GM19025 (cell line): ENCODE measurements around the gene ARMC9.

Experiments used
- ATAC-seq: cut with Tn5 transposase; IDR thresholded peaks from one replicate; pipeline ENCODE4 v1.9.1; 2021; ENCODE audit warnings: mild to moderate bottlenecking, low read depth, moderate library complexity; ENCODE audit not compliant: unreplicated experiment

Gene ARMC9

GRCh38 chr2:231200805-231201474 lies 2.5 kb downstream of the ARMC9 start:
- no peak for ATAC-seq

DNA sequence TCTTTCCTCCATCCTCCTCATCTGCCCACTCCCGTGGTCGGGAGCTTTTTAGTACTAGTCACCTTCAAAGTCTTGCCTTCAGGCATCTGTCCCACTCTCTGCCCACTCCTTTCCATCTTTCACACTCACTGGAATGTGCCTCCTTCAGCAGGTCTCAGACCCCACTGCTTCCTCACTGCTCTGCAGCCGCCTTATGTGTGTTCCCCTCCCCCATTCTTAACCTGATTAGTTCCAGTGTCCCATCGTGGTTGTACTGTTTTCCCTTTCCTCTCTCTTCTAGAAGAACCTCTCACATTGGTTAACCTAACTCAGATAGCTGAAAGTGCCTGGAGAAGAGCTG lies 3.0 kb downstream of the ARMC9 start:
- ATAC-seq = no peak

DNA sequence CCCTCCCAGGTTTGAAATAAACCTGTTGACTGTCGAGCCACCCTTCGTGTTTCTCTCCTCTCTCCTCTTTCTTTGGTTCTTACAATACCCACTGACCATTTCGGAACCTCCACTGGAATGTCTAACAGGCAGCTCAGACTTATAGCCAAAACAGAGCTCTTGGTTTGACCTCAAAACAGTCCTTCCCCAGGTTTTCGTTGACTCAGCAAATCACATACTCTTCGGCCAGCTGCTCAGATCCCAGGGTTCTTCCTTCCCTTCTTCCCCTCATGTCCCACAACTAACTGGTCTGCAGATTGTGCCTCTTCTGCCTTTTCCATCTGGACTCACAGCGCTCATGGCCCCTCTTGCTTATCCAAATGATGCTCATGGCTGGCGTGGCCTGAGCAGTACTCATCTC lies 4.7 kb downstream of the ARMC9 start:
- ATAC-seq = no peak

GRCh38 chr2:231204146-231204545 lies 5.7 kb downstream of the ARMC9 start:
- ATAC-seq = no peak

DNA sequence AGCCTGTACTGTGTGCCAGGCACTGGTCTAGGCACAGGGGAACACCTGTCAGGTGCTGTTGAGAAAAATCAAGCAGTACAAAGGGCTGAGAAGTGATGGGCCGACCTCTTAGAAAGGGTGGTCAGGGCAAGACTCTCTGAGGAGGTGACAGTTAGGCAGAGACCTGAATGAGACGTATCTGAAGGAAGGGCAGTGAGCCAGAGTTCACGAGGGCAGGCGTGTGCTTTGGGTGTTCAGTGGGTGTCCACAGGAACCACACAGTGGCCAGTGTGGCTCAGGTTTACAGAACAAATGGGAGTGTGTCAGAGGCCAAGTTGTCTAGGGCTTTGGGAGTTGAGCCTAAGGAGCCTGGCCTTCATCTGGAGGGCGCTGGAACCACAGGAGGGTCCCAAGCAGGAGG lies 6.2 kb downstream of the ARMC9 start:
- no peak for ATAC-seq

DNA sequence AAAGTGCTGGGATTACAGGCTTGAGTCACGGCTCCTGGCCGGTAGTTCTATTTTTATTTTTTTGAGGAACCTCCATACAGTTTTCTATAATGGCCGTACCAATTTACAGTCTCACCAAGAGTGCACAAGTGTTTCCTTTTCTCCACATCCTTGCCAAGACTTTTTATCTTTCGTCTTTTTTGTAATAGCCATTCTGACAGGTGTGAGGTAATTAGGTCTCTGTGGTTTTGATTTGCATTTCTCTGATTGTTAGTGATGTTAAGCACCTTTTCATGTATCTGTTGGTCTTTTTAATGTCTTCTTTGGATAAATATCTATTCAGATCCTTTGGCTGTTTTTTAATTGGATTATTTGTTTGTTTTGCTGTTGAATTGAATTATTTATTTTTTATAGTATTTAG lies 9.3 kb downstream of the ARMC9 start:
- no peak for ATAC-seq

DNA sequence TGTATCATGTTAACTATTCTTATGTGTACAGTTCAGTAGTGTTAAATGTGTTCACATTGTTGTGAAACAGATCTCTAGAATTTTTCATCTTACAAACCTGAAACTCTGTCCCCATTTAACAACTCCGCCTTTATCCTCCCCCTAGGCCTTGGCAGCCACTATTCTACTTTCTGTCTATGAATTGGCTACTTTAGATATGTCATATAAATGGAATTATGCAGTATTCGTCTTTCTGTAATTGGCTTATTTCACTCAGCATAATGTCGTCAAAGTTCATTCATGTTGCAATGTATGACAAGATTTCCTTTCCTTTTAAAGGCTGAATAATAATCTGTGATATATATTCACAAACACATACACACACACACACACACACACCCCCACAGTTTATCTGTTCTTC lies 12.4 kb downstream of the ARMC9 start:
- no peak for ATAC-seq

GRCh38 chr2:231211486-231211885 lies 13.1 kb downstream of the ARMC9 start:
- ATAC-seq = no peak

GRCh38 chr2:231212329-231212845 lies 14.0 kb downstream of the ARMC9 start:
- ATAC-seq = no peak

DNA sequence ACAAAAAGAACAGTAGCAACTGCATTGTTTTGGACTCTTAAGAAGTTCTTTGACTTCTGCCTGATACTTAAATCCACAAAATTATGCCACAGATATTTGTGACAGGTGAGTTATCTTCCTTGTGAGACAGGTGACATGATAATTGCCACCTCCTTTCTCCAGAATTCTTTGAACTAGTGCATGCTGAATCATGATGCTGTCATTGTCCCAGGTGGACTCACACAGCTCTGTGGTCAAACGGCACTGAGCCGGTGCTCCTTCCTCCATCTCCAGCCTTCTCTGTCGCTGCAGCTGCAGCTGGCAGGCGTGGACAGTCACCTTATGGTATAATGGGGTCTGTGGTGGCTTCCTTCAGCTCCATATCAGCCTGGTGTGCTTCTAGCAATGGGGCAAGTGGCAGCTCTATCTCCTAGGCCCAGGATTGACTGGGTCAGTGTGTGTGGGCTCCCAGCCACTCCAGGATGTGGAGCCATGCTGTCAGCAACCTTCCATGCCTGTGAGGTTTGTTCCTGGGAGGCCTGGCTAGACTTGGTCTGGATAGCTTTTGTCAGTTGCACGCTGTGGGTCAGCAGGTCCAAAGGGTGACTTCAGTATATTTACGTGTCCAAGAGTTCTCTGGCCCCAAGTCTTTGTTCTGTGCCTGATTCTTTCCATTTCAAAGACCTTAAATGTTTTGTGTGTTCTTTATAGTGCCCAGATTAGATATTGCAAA lies 15.7 kb downstream of the ARMC9 start:
- no peak for ATAC-seq

DNA sequence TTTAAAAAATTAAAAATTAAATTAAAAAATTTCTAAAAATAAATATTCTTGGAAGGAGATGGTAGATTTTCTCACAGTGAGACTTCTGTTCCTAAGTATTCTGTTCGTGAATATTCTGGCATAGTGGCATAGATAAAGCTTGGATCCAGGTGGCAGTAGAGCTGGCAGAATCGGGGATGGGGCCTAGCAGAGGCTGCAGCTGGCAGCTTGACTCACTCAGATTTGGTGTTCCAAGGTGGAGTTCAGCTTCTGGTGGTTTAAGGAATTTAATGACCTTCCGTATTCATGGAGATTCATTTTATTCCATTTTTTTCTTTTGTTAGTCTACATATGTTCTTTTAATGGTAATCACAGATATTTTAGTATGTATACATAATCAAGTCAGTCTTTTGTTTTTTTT lies 19.9 kb downstream of the ARMC9 start:
- ATAC-seq = no peak

GRCh38 chr2:231219289-231219688 lies 20.9 kb downstream of the ARMC9 start:
- no peak for ATAC-seq

GRCh38 chr2:231221761-231222160 lies 23.3 kb downstream of the ARMC9 start:
- ATAC-seq = no peak

DNA sequence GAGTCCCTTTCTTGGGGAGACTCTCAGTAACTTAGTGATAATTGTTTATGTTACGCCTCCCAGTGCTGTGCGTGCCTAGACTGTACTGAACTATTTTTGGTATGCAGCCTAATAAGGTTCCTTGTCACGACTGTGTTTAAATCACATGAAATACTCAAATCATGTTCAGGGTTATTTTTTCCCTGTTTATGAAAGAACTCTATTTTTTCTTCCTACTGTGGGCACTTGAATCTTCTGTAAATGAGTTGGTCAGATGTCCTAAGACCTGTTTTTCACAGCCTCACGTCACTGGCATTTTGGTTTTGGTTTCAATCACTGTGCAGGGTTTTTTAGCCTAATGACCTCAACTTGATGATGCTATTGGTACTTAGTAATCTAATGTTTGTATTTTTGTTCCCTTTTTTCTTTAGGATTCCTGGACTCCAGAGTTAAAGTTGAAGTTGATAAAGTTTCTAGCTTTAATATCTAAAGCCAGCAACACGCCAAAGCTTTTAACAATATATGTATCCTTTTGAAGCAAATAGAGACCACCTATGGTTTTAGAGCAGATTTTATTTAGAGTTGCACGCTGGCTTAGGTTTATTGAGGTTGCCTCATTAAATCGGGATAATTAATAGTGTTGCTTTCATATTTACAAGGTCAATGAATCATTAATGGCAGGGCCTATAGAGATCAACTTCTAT lies 24.0 kb downstream of the ARMC9 start:
- peak; percentile 79 for ATAC-seq

- no peak for ATAC-seq
These were observed 24.6 kb downstream of the ARMC9 start for GRCh38 chr2:231223001-231223375.

GRCh38 chr2:231223458-231223976 lies 25.1 kb downstream of the ARMC9 start:
- no peak for ATAC-seq

DNA sequence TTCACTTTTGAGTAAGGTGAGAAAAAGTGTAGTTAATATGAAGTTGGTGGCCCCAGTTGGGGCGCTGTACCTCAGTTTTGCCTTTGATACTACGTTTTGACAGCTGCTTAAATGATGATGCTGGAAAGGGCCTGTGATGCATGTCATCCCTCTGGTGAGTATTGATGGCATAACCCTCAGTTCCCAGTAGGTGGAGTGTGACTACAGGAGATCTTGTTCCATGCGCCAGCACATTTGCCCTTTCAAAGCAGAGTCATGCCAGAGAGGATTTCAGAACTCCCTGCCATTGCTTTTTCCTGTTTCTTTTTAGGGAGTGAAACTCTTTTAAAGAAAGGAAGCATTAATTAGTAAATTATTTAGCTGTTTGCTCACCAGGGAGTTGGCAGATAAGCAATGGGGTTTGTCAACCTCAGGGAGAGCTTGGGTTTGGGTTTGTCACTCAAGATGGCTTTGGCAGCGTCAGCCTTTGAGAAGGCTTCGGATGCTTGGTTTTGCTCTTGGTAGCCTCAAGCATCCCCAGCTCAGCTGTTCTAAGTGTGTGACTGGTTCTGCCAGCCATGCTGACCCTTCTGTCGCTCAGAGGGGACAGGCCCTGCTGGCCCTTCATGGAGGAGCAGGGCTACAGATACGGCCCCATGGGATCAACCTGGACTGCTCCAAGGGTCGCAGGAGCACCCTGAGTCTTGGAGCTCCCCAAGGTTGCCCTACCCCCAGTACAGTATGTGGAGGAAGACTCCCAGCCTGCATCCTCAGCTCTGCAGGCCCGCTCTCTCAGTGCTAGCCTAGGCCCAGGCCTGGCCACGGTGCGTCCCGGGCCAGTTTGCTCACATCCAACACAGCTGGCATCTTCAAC lies 29.1 kb downstream of the ARMC9 start:
- peak; percentile 40 for ATAC-seq

GRCh38 chr2:231228223-231228622 lies 29.8 kb downstream of the ARMC9 start:
- peak; percentile 82 for ATAC-seq

GRCh38 chr2:231228974-231229529 lies 30.6 kb downstream of the ARMC9 start:
- no peak for ATAC-seq

GRCh38 chr2:231235217-231235616 lies 36.8 kb downstream of the ARMC9 start:
- no peak for ATAC-seq
